ELF-1 (cell line): ENCODE results near the gene LINC01488.

Source experiments
- DNase-seq: peaks from one replicate; pipeline ENCODE4 v3.0.0-alpha.2; 2016; ENCODE audit warnings: low read depth, low spot score

The LINC01488 gene

GRCh38 chr11:69529001-69529400 lies 47.5 kb downstream of the LINC01488 start:
- DNase-seq = no peak

DNA sequence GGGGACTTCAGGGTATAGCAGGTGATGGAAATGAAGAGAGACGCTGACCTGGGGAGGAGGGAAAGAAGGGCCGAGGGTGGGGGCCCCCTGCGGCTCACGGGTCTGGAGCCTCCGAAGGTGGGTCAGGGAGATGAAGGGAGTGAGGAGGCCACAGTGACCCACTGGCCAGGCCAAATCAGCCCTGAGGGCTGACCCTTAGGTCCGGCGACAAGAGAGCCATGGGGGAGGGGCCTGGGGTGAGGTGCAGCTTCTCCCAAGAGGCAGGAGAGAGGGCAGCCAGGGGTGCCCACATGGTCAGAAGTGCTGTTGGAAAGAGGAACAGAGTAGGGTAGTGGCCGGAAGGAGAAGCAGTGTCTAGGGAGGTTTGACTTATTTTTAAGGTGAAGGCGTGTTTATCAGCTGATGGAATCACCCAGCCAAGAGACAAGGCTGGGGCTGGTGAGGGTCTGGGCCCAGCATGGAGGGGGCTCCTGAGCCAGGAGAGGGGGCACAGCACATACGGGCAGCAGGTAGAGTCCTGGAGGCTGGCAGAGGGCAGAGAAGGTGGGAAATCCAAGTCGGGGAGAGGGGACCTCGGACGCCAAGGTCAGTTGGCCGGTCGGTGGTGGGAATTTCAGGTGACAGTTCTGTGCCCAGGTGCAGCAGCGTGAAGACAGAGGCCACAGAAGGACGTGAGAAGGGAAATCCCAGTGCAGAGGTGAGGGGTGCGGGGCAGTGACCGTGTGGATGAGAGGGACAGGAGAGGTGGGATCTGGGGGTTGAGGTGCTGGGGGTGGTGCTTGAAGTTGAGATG lies 49.0 kb downstream of the LINC01488 start:
- no peak for DNase-seq

DNA sequence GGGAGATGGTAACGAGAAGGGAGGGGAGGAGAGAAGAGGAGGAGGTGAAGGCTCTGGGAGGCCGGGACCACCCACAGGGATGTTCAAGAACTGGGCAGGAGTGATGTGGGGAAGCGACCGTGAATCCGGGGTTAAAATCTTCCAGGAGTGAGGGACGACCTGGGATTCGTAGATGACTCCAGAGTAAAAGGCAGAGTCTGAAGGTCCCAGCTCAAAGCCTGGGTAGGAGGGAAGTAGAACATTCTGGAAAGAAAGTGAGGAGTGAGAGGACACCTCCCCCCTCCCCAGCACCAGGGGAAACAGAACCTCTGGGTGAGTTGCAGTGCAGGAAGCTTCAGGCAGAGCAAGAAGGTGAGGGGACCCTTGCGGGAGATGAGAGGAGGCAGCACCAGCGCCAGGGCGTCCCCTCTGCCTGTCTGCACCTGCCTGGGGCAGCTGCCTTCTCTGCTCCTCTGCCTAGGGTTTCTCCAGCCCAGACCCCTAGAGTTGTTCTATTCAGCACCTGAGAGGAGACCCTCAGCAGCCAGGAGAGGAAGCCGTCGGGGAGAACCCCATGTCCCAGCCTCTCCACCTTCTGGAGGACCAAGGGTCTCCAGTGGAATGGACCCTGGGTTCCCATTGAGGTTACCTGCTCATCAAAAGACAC lies 49.7 kb downstream of the LINC01488 start:
- no peak for DNase-seq

GRCh38 chr11:69531717-69532088 lies 50.2 kb downstream of the LINC01488 start:
- DNase-seq = no peak

GRCh38 chr11:69533296-69534165 lies 52.1 kb downstream of the LINC01488 start:
- no peak for DNase-seq

DNA sequence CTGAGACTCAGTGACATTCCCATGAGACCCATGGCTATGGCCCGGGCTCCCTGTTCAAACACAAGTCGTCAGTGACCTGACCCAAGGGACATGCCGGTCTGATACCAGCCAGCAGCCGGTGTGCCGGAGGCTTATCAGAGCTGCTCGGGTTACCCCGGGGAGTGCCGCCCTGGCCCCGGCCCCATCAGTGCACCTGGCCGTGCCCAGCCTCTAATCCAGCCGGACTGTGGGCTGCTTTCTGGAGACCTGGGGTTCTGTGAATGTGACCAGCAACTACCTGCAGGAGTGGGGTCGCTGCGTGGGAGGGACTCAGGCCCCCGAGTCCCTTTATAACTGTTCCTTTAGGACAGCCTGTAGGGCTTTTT lies 52.7 kb downstream of the LINC01488 start:
- DNase-seq = no peak

GRCh38 chr11:69535908-69536307 lies 54.4 kb downstream of the LINC01488 start:
- DNase-seq = no peak

DNA sequence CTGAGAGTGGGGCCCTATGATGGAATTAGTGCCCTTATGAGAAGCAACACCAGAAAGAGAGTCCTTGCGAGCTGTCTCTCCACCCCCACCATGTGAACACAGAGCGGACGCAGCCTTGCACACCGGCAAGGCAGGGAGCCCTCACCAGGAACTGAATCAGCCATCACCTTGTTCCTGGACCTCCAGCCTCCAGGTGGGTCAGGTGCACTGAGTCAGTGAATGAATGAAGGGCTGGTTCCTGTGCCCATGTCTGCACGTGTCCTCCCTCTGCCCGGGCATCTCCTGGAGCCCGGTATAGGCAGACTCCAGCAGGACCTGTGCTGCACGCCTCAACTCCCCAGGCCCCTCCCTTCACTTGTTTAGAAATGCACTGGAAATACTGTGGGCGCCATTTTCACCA lies 54.9 kb downstream of the LINC01488 start:
- no peak for DNase-seq

GRCh38 chr11:69537126-69537525 lies 55.7 kb downstream of the LINC01488 start:
- DNase-seq = no peak

- no peak for DNase-seq
These were observed 56.6 kb downstream of the LINC01488 start for GRCh38 chr11:69537855-69538640.

GRCh38 chr11:69538854-69539253 lies 57.4 kb downstream of the LINC01488 start:
- no peak for DNase-seq

- no peak for DNase-seq
These were observed 58.1 kb downstream of the LINC01488 start for GRCh38 chr11:69539416-69540117.

- peak; percentile 74 for DNase-seq
These were observed 58.9 kb downstream of the LINC01488 start for GRCh38 chr11:69540118-69541000.

- no peak for DNase-seq
These were observed 59.5 kb downstream of the LINC01488 start for GRCh38 chr11:69541001-69541285.

GRCh38 chr11:69541501-69542313 lies 60.2 kb downstream of the LINC01488 start:
- no peak for DNase-seq

GRCh38 chr11:69542314-69543168 lies 61.1 kb downstream of the LINC01488 start:
- no peak for DNase-seq
